ENCODE measurements around the gene OR6X1. TPM values are rescaled to one million over a fixed set of nuclear protein-coding genes. Genes with fewer than 3 reads are reported as not detected.

The OR6X1 gene
- total and polyA plus RNA-seq, 7 donors: not detected

DNA sequence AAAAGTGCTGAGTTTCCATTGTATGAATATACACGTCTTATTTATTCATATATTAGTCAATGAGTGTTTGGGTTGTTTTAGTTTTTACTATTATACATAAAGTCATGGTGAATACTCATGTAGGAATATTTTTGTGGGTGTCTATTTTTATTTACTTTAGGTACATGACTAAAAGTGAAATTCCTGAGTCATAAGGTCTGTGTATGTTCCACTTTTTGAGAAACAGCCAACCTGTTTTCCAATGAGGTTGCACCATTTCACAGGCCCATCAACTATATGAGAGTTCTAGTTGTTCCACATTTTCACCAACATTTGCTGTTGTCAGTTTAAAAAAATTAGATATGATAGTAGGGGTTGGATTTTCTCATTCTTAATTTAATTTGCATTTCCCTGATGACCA lies 6.6 kb upstream of the OR6X1 start:
- Histone ChIP-seq H3K27ac (no peak overlapping the region), H3K9me3 (no peaks in the 10 kb centered on the region), H3K27me3 (ENCODE audit: insufficient read depth in 3 of 3, low read length in 2 of 3) (no peaks in the 10 kb centered on the region), H3K36me3 (ENCODE audit: insufficient read depth in 1 of 2, low read depth in 1 of 2) (no peaks in the 10 kb centered on the region), H3K4me3 (no peak overlapping the region), H3K4me1 (no peaks in the 10 kb centered on the region)
- TF ChIP-seq, protein P1, sequence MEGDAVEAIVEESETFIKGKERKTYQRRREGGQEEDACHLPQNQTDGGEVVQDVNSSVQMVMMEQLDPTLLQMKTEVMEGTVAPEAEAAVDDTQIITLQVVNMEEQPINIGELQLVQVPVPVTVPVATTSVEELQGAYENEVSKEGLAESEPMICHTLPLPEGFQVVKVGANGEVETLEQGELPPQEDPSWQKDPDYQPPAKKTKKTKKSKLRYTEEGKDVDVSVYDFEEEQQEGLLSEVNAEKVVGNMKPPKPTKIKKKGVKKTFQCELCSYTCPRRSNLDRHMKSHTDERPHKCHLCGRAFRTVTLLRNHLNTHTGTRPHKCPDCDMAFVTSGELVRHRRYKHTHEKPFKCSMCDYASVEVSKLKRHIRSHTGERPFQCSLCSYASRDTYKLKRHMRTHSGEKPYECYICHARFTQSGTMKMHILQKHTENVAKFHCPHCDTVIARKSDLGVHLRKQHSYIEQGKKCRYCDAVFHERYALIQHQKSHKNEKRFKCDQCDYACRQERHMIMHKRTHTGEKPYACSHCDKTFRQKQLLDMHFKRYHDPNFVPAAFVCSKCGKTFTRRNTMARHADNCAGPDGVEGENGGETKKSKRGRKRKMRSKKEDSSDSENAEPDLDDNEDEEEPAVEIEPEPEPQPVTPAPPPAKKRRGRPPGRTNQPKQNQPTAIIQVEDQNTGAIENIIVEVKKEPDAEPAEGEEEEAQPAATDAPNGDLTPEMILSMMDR (IDR thresholded peaks at IDR 0.05): no peak
- ATAC-seq (no peak), DNase-seq (no peak)
- 89 to 93% (median 91%) methylated on average over 1 of the region's 1 CpG for WGBS, 3 donors
- intact Hi-C loops (cut with DNase I): no loop called here

DNA sequence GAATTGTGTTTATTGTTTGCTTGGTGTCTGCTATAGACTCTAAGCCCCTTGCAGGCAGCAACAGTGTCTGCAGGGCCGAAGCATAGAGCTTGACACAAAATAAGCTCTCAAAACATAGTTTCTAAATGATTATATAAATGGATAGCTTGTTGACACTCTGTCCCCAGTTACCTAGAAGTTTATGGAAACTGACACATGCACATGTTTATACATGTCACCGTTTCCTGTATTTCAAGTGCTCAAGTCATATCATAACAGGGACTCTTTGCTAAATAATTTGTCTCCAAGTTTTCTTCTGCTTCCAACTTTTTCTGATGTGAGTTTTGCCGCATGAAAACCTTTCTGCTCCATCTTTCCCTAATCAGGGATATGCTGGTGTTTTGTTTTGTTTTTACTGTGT lies 3.7 kb upstream of the OR6X1 start:
- TF ChIP-seq, protein P1 (IDR thresholded peaks at IDR 0.05): no peak
- Histone ChIP-seq H3K9me3 (no peaks in the 10 kb centered on the region), H3K27me3 (ENCODE audit: insufficient read depth in 3 of 3, low read length in 2 of 3) (no peaks in the 10 kb centered on the region), H3K4me3 (no peak overlapping the region), H3K4me1 (no peaks in the 10 kb centered on the region), H3K27ac (no peak overlapping the region), H3K36me3 (ENCODE audit: insufficient read depth in 1 of 2, low read depth in 1 of 2) (no peaks in the 10 kb centered on the region)
- intact Hi-C loops (cut with DNase I): no loop called here
- DNase-seq (no peak), ATAC-seq (no peak)
- 77 to 89% (median 84%) methylated on average over 3 of the region's 3 CpGs for WGBS, 3 donors

DNA sequence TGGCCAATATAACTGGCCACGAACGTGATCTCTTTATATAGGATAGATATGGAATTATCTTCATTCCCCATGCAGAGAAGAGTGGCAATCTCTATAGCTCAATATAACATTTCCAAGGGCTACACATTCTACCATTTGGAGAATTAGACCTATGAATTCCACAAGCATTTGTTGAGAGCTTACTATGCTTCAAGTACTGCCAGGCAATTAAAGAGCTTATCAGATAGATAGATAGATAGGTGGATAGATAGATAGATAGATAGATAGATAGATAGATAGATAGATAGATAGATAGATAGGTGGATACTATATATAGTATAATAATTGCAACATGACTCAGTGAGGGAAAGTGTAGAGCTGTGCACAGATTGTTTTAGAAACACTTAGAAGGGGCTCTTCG lies 1.5 kb upstream of the OR6X1 start:
- H3K4me3 ChIP-seq: no peak overlapping the region
- intact Hi-C loops (cut with DNase I): no loop called here
- H3K4me1 ChIP-seq: no peaks in the 10 kb centered on the region
- no peak overlapping the region for H3K27ac ChIP-seq
- 77 to 86% (median 83%) methylated on average over 3 of the region's 3 CpGs for WGBS, 3 donors
- DNase-seq: no peak
- TF ChIP-seq, protein P1 (IDR thresholded peaks at IDR 0.05): no peak
- no peak for ATAC-seq
- H3K36me3 ChIP-seq (ENCODE audit: insufficient read depth in 1 of 2, low read depth in 1 of 2): no peaks in the 10 kb centered on the region
- H3K27me3 ChIP-seq (ENCODE audit: insufficient read depth in 3 of 3, low read length in 2 of 3): no peaks in the 10 kb centered on the region
- no peaks in the 10 kb centered on the region for H3K9me3 ChIP-seq

DNA sequence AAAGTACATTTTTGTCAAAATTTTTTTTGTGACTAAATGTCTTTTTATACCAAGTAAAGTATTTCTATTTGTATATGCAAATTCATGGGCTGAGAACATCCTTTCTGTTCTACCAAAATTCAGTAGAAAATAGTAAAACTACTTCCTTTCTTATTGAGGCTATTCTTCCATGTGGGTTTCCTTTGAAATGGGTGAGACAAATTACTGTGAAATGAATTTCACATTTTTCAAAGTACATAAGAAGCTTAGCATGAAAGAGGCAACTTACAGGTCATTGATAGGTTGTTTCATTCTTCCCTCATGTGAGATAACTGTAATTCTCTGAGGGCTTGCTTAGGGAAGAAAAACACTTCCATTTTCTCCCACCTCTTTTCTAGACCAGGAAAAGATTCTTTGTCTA lies 1.0 kb upstream of the OR6X1 start:
- intact Hi-C loops (cut with DNase I): no loop called here

DNA sequence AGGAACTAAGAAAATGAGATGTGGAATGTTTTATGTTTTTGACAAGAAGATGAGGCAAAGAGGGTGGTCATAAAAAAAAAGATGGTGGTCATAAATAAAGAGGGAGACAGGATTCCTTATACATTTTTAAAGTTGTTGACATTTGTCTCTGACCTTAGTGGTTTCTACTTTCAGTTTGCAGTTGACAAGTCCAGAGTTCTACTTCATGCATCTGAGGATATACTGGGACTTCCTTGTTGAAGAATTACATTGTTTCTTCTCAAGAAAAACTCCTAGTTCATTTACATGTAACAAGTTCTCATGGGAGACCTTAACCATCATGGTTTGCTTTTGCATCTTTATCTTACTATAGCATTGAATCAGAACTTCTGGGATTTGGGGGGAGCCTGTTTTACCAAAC lies 1.2 kb downstream of the OR6X1 start:
- TF ChIP-seq, protein P1 (IDR thresholded peaks at IDR 0.05): no peak
- ATAC-seq (no peak), DNase-seq (no peak)
- Histone ChIP-seq H3K9me3 (peaks cover 5% of the 10 kb centered on the region), H3K36me3 (ENCODE audit: insufficient read depth in 1 of 2, low read depth in 1 of 2) (no peaks in the 10 kb centered on the region), H3K27ac (no peak overlapping the region), H3K4me3 (no peak overlapping the region), H3K4me1 (no peaks in the 10 kb centered on the region), H3K27me3 (ENCODE audit: insufficient read depth in 3 of 3, low read length in 2 of 3) (no peaks in the 10 kb centered on the region)
- intact Hi-C loops (cut with DNase I): no loop called here

More for the DNA sequence above, 1.0 kb upstream of the OR6X1 start:
- TF ChIP-seq, protein P1 (IDR thresholded peaks at IDR 0.05): no peak
- Histone ChIP-seq H3K27ac (no peak overlapping the region), H3K9me3 (no peaks in the 10 kb centered on the region), H3K4me3 (no peak overlapping the region), H3K36me3 (ENCODE audit: insufficient read depth in 1 of 2, low read depth in 1 of 2) (no peaks in the 10 kb centered on the region), H3K4me1 (no peaks in the 10 kb centered on the region), H3K27me3 (ENCODE audit: insufficient read depth in 3 of 3, low read length in 2 of 3) (no peaks in the 10 kb centered on the region)
- DNase-seq (no peak), ATAC-seq (no peak)
